Dermis microvascular lymphatic vessel endothelial cell (primary cell): ENCODE results near the gene SHROOM4. TPM values are rescaled to one million over a fixed set of nuclear protein-coding genes. Genes with fewer than 3 reads are reported as not detected.

Source experiments
- DNase-seq, 2 donors: peaks; one replicate each; pipeline versions ENCODE4 v3.0.0 to v3.0.0-alpha.2; 2010; ENCODE audit warnings: low read depth in 2 of 2
- total RNA-seq: library from RNA; depleted of rRNA; stranded (reverse); fragments of >200 nt; gene quantifications from 2 replicates; pipeline ENCODE4 v1.2.1, GENCODE V29; 2014

Gene SHROOM4
- total RNA-seq, 1 donor from 2014 or later: 20.3 TPM

GRCh38 chrX:50622751-50623150 is 191.2 kb downstream of the SHROOM4 start:
- no peak for DNase-seq

GRCh38 chrX:50618788-50619558 is 195.0 kb downstream of the SHROOM4 start:
- no peak for DNase-seq

DNA sequence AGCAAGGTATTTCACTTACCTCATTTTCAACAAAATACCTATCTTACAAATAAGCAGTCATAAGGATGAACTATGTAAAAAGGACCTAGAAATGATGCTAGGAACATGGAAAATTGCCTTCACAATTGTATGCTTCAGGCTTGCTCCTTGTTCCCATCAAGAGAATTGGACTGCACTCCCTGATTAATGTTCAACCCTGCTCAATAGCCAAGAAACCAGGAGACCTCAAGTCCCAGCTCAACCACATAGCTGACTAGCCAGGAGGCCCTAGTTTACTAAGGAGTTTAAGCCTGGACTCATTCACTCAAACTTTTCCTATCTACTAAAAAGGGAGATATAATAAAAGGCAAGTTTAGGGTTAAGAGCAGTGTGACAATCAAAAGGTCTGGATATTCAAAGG is 196.8 kb downstream of the SHROOM4 start:
- no peak for DNase-seq

- no peak for DNase-seq
Measured at GRCh38 chrX:50615570-50616158, 198.3 kb downstream of the SHROOM4 start.

GRCh38 chrX:50614460-50614859 is 199.5 kb downstream of the SHROOM4 start:
- no peak for DNase-seq

DNA sequence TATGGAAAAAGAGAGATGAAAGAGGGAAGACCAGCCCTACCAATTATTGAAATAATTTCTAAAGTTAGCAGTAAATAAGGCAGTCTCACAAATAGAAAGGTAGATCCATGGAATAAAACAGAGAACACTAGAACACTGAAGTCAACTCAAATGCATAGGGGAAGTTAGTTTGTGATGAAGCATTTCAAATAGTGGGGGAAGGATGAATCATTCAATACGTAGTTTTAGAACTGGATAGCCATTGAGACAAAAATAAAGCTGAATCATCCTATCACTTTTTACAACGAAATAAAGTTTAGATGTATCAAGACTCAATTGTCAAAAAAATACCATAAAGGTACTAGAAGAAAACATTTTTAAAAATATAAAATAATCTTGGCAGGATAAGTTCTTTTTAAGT is 200.1 kb downstream of the SHROOM4 start:
- peak; percentile 20 to 42 for DNase-seq

- DNase-seq: peak in 1 of 2 donors; percentile 43
Measured at GRCh38 chrX:50609796-50610195, 204.2 kb downstream of the SHROOM4 start.

DNA sequence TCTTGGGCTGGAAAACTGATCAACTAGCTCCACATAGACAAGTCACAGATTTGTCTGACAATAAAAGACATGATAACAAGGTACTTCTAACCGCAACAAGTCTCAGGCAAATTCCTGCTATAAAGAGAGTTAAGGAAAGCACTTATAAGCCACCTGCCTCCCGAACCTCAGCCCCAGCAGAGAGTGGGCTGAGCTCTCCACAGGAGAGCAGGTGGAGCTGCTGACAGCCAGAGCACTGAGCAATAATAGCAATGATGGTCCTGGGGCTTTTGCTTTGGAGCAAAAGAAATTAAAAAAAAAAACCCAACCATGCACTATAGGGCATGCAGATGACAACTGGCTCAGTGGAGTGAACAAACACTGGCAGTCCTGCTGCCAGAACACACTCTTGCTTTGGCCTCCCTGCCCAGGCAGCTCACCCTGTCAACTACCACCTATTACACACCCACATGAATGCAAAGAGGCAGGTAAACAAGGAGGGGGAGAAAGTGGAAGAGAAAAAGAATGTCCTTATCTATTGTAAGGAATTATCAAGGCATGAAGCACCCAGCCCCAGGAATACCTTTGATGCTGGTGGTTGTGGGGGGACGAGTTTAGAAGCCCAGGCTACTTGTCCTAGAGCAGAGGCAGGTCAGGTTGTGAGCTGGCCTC is 207.6 kb downstream of the SHROOM4 start:
- no peak for DNase-seq

DNA sequence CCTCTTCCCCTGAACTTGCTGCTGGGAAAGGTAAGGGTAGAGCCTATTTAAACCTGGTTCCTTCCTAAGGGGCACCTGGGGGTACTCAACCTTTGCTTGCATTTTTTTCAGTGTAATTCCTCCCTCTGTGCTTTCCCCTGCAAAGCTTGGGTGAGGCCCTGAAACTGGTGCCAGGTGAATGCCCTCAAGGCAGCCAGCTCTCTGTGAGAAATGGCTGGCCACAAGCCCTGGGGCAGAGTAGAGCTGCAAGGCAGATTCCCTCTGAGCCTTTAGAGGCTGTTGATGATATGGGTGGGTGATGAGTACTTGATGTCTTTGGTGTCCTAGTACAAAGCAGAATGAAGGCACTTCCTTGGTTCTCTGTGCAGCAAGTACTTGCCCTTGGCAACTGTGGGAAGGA is 217.9 kb downstream of the SHROOM4 start:
- DNase-seq: no peak

GRCh38 chrX:50594788-50595187 is 219.2 kb downstream of the SHROOM4 start:
- DNase-seq: peak in 1 of 2 donors; percentile 67

- DNase-seq: no peak
Measured at GRCh38 chrX:50586980-50587379, 227.0 kb downstream of the SHROOM4 start.

DNA sequence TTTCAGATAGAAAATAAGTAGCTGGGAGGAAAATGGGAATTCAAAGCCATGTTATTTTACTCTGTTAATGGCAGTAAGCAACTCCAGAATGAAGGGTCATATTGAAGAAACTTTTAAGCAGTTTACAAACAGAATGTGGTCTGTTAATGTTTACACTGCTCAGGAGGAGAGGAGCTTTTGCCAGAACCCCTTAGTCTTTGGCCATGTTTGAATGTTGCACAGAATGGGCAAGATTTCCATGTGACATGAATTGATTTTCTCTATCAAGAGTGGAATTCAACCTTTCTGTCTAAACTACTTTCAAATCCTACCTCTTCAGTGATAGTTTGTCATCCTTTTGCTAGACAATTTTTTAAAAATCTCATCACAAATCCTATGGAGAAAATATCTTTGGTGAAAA is 227.6 kb downstream of the SHROOM4 start:
- no peak for DNase-seq

DNA sequence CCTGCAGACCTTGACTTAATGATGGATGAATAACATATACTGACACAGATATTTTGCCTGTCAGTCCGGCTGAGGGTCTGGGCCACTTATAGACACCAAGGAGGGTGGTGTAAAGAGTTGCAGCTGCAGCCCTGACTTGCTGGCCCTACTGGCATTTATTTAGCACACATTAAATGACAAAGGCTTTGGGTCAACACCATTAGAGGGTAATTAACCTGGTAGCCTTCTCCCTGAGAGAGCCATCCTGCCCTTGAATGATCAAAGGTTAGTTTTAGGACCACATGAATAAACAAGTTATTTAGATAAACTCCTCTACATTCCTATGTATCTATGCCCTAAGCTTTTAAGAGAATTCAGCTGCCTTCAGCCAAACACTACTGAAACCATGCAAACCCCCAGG is 232.6 kb downstream of the SHROOM4 start:
- DNase-seq: no peak

- DNase-seq: peak; percentile 42 to 65
Measured at GRCh38 chrX:50579955-50580354, 234.0 kb downstream of the SHROOM4 start.

GRCh38 chrX:50577326-50577725 is 236.7 kb downstream of the SHROOM4 start:
- DNase-seq: no peak

GRCh38 chrX:50567636-50568035 is 246.4 kb downstream of the SHROOM4 start:
- DNase-seq: no peak

DNA sequence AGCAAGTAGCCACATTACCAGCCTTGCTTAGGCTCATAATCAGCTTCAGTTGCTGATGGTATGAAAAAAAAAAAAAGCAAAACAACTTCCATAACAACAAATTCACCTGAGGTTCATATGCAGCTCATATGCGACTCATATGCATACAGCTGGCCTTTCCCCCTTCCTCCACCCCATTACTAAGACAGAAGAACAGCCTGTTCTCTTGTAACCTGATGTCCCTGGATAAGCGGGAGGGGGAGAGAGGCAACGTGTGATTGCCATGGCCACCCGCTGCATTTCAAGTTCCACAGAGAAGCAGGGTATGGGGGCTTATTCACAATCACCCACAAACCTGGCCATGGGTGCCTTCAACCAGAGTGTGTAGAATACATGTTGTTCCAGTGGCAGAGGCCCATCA is 248.3 kb downstream of the SHROOM4 start:
- no peak for DNase-seq

Other genes with a start within 250 kb of the SHROOM4 start
- gene BMP15, start 96.5 kb upstream of the SHROOM4 start, total RNA-seq: not detected in 2 replicates